ENCODE measurements around the gene LIMS1. TPM values are rescaled to one million over a fixed set of nuclear protein-coding genes. Genes with fewer than 3 reads are reported as not detected.
A peak's percentile ranks its signal among the peaks of the same experiment; 100 is the strongest.

The LIMS1 gene
- total and polyA plus RNA-seq, 2 donors (not counting 3 experiments of a cell fraction or from before 2014, with no cell fraction given), result 153 to 229 TPM

DNA sequence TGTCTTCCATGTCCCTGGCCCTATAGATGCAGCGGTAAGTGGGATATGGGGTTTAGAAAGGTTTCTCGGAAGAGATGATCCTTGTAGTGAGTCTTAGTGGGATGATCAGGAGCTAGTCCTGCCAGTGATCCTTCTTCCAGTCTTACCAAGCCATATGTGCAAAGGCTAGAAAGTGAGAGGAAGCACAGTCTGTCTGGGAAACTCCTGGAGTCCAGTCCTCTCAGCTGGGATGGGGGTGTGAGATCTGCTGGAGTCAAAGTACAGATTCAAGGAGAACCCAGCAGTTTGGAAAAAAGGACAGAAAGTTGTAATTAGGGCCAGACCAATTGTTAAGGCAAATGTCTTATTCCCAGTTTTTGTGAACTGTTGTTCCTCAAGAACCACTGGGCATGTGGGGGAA is 83.3 kb downstream of the LIMS1 start:
- TF ChIP-seq MAX (IDR thresholded peaks at IDR 0.05; ENCODE audit: insufficient read depth, insufficient read length) (no peak), GATA2 (IDR thresholded peaks at IDR 0.05; ENCODE audit: insufficient read depth, insufficient read length, low read depth, low read length) (no peak), JUN (IDR thresholded peaks at IDR 0.05; ENCODE audit: borderline replicate concordance, insufficient read depth, insufficient read length, low read depth) (no peak), POLR2AphosphoS5 (IDR thresholded peaks at IDR 0.05; ENCODE audit: insufficient read depth, low read depth, low read length) (no peak), MYC (IDR thresholded peaks at IDR 0.05; ENCODE audit: low read depth, low read length) (no peak)
- peak overlapping the region; percentile 15 for H3K27ac ChIP-seq (ENCODE audit: insufficient read depth, low read depth, low read length)
- no peak overlapping the region for H3K4me2 ChIP-seq (ENCODE audit: insufficient read depth, low read length)
- no peaks in the 10 kb centered on the region for H3K9me3 ChIP-seq (replicated peaks; ENCODE audit: control insufficient read depth, insufficient read depth, low read length)
- no peaks in the 10 kb centered on the region for H4K20me1 ChIP-seq (replicated peaks; ENCODE audit: control insufficient read depth, extremely low read depth, insufficient read depth, low read length)
- CTCF ChIA-PET, result interaction anchor here (1.1 to 10.3 kb wide), 7 partner anchors 9 to 61 kb away, joined by 3 to 166 read pairs (median 9); no protein-coding TSS in a partner anchor
- H2AFZ ChIP-seq (ENCODE audit: low read depth, low read length), result no peak overlapping the region
- dilution Hi-C loops (cut with MboI; ENCODE audit: extremely low pct_ligation_motif_present, low sequenced_read_pairs), result no loop called here
- no peaks in the 10 kb centered on the region for H3K9me1 ChIP-seq (replicated peaks; ENCODE audit: control insufficient read depth, extremely low read depth, insufficient read depth, low read length)
- intact Hi-C loops (cut with micrococcal nuclease), result loop anchor here (1.0 kb wide), 1 partner anchor 19 kb away; no protein-coding TSS in a partner anchor
- no TSS peak for BruUV-seq (replicated peaks)
- no peaks in the 10 kb centered on the region for H3K27me3 ChIP-seq (ENCODE audit: control insufficient read depth in 2 of 2, insufficient read depth in 2 of 2, low read length in 2 of 2)
- H3K79me2 ChIP-seq (ENCODE audit: control insufficient read depth, insufficient read depth, low read length), result peaks cover 47% of the 10 kb centered on the region
- no peak overlapping the region for H3K9ac ChIP-seq (replicated peaks; ENCODE audit: extremely low read depth, insufficient read depth, low read length)
- FAIRE-seq, result peak; percentile 43
- POLR2A ChIA-PET, result interaction anchor here (0.8 to 3.1 kb wide), 2 partner anchors 19 to 22 kb away, joined by 3 to 12 read pairs; no protein-coding TSS in a partner anchor
- peaks cover 69% of the 10 kb centered on the region for H3K4me1 ChIP-seq (ENCODE audit: control insufficient read depth, extremely low read depth, insufficient read depth, low read length)
- no peaks in the 10 kb centered on the region for H3K36me3 ChIP-seq (ENCODE audit: control insufficient read depth in 2 of 2, extremely low read depth in 1 of 2, insufficient read depth in 2 of 2, low read length in 2 of 2)
- no peak for DNase-seq (ENCODE audit: low read depth, low spot score)
- H3K4me3 ChIP-seq (replicated peaks in 1 of 3; ENCODE audit: insufficient read depth in 1 of 3, low read depth in 1 of 3, low read length in 3 of 3), result no peak overlapping the region

DNA sequence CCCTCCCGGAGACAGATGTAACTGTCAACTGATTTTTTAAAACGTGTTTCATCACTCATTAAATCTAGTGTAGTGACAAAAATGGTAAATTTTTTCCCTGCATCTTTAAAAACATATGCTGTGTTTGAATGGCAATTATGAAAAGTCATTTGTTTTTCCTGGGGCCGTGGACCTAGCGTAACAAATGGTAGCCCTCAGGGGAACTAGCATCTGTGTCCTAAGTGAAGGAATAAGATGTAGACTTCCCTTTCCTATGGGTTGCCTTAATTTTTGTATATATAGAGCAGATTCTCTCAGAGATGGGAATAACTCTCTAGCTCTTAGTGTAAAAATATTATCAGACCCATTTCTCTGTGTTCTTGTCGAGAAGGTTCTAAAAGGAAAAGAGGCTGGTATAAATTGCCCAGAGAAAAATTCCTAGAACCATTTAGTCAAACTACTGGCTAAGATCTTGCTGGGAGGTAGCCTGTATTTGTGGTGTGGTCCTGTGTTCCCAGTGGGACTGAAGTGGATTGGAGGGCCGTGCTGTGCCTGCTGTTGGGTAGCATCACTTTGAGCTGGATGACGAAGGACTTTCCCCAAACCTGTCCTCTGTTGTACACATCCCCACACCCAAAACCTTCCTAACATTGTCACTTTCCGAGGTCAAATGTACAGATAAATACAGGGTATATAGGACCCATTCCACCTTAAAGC is 85.8 kb downstream of the LIMS1 start:
- ChIA-PET POLR2A (no interaction called here), CTCF (interaction anchor here (1.6 to 4.2 kb wide), 3 partner anchors 10 to 17 kb away, joined by 13 to 60 read pairs (median 14); no protein-coding TSS in a partner anchor)
- Histone ChIP-seq H3K36me3 (ENCODE audit: control insufficient read depth in 2 of 2, extremely low read depth in 1 of 2, insufficient read depth in 2 of 2, low read length in 2 of 2) (no peaks in the 10 kb centered on the region), H3K9me3 (replicated peaks; ENCODE audit: control insufficient read depth, insufficient read depth, low read length) (no peaks in the 10 kb centered on the region), H3K79me2 (ENCODE audit: control insufficient read depth, insufficient read depth, low read length) (peaks cover 41% of the 10 kb centered on the region), H3K9me1 (replicated peaks; ENCODE audit: control insufficient read depth, extremely low read depth, insufficient read depth, low read length) (no peaks in the 10 kb centered on the region), H3K4me1 (ENCODE audit: control insufficient read depth, extremely low read depth, insufficient read depth, low read length) (peaks cover 66% of the 10 kb centered on the region), H4K20me1 (replicated peaks; ENCODE audit: control insufficient read depth, extremely low read depth, insufficient read depth, low read length) (no peaks in the 10 kb centered on the region), H3K4me3 (replicated peaks in 1 of 3; ENCODE audit: insufficient read depth in 1 of 3, low read depth in 1 of 3, low read length in 3 of 3) (no peak overlapping the region), H3K9ac (replicated peaks; ENCODE audit: extremely low read depth, insufficient read depth, low read length) (no peak overlapping the region), H2AFZ (ENCODE audit: low read depth, low read length) (no peak overlapping the region), H3K27ac (ENCODE audit: insufficient read depth, low read depth, low read length) (peak overlapping the region; percentile 2), H3K4me2 (ENCODE audit: insufficient read depth, low read length) (peak overlapping the region; percentile 39), H3K27me3 (ENCODE audit: control insufficient read depth in 2 of 2, insufficient read depth in 2 of 2, low read length in 2 of 2) (no peaks in the 10 kb centered on the region)
- dilution Hi-C loops (cut with MboI; ENCODE audit: extremely low pct_ligation_motif_present, low sequenced_read_pairs), result no loop called here
- TF ChIP-seq GATA2 (IDR thresholded peaks at IDR 0.05; ENCODE audit: insufficient read depth, insufficient read length, low read depth, low read length), result no peak
- no peak for TF ChIP-seq MYC (IDR thresholded peaks at IDR 0.05; ENCODE audit: low read depth, low read length)
- TF ChIP-seq POLR2AphosphoS5 (IDR thresholded peaks at IDR 0.05; ENCODE audit: insufficient read depth, low read depth, low read length), result no peak
- no peak for TF ChIP-seq CTCF (IDR thresholded peaks at IDR 0.05; ENCODE audit: extremely low read depth in 1 of 2, insufficient read depth in 1 of 2, low read depth in 1 of 2, low read length in 2 of 2)
- TF ChIP-seq EZH2 (IDR thresholded peaks at IDR 0.05; ENCODE audit: borderline replicate concordance, low read depth, low read length, severe bottlenecking), result no peak
- TF ChIP-seq POLR2A (IDR thresholded peaks at IDR 0.05; ENCODE audit: low read depth, low read length), result no peak
- no peak for TF ChIP-seq FOS (IDR thresholded peaks at IDR 0.05; ENCODE audit: borderline replicate concordance, insufficient read depth, low read length)
- TF ChIP-seq MAX (IDR thresholded peaks at IDR 0.05; ENCODE audit: insufficient read depth, insufficient read length), result no peak
- no peak for TF ChIP-seq JUN (IDR thresholded peaks at IDR 0.05; ENCODE audit: borderline replicate concordance, insufficient read depth, insufficient read length, low read depth)
- no peak for DNase-seq (ENCODE audit: low read depth, low spot score)
- no TSS peak for BruUV-seq (replicated peaks)
- intact Hi-C loops (cut with micrococcal nuclease), result no loop called here
- no peak for FAIRE-seq

Data from endothelial cell of umbilical vein (primary cell).